Esophagus squamous epithelium (tissue), 5 donors: ENCODE measurements around the gene LRRC8E. TPM values are rescaled to one million over a fixed set of nuclear protein-coding genes. Genes with fewer than 3 reads are reported as not detected.
A peak's percentile ranks its signal among the peaks of the same experiment; 100 is the strongest.

Source experiments
- DNase-seq: peaks from one replicate; lab custom pipeline; 2025; lab: John Stamatoyannopoulos, UW
- H3K27ac ChIP-seq, 4 donors: fragments of 200-600 bp; sonication (generic); one replicate each; pipeline ENCODE4 v1.5.1; 2016 to 2019; ENCODE audit warnings: mild to moderate bottlenecking in 1 of 4
- H3K27me3 ChIP-seq, 4 donors: fragments of 200-600 bp; sonication (generic); 1 replicate in 3 of 4; 2 replicates in 1 of 4; pipeline versions ENCODE4 v1.5.1 to v1.6.0; 2017 to 2021; ENCODE audit warnings: antibody characterized with exemption in 1 of 4
- H3K36me3 ChIP-seq, 3 donors: fragments of 200-600 bp; sonication (generic); one replicate each; pipeline ENCODE4 v1.5.1; 2016 to 2019
- H3K4me1 ChIP-seq, 3 donors: fragments of 200-600 bp; sonication (generic); one replicate each; pipeline ENCODE4 v1.5.1; 2017 to 2019
- H3K4me3 ChIP-seq, 4 donors: fragments of 200-600 bp; sonication (generic); 1 replicate in 3 of 4; 2 replicates in 1 of 4; pipeline ENCODE4 v1.5.1; 2016 to 2019; ENCODE audit warnings: mild to moderate bottlenecking in 2 of 4, moderate library complexity in 1 of 4
- H3K9me3 ChIP-seq, 3 donors: fragments of 200-600 bp; sonication (generic); one replicate each; pipeline ENCODE4 v1.5.1; 2016 to 2019
- POLR2A ChIP-seq, 4 donors: fragments of 450-650 bp; IDR thresholded peaks; one replicate each; pipeline ENCODE4 v1.6.1; 2017; ENCODE audit warnings: antibody characterized with exemption in 4 of 4, mild to moderate bottlenecking in 4 of 4, moderate library complexity in 3 of 4
- WGBS, 2 donors: methylation state at CpG; one replicate each; pipeline ENCODE4 v1.1.5; 2018; 5-methylcytosine and 5-hydroxymethylcytosine counted together
- intact Hi-C: fragments of 100-400 bp; cut with DNase I; formaldehyde crosslinking; loops from one replicate; pipeline ENCODE4 v1.15.0; 2022
- total RNA-seq, 4 donors: library from RNA; depleted of rRNA; stranded (reverse); fragments of >200 nt; gene quantifications; one replicate each; pipeline ENCODE4 v1.1.0, GENCODE V29; 2016
- TF ChIP-seq, protein P1 (sequence below), 6 experiments: fragments of 450-650 bp in 4 of 6; fragments of 200-600 bp in 2 of 6; sonication (generic) in 2 of 6; IDR thresholded peaks; one replicate each; pipeline ENCODE4 v1.5.1; 2016 to 2019; ENCODE audit warnings: antibody characterized with exemption in 6 of 6, mild to moderate bottlenecking in 4 of 6, moderate library complexity in 4 of 6
- donor health status: DM: yes; HTN: yes; CAD: no.

The LRRC8E gene
- total RNA-seq, 4 donors from 2014 or later, result 7.6 to 17.0 (median 9.5) TPM

DNA sequence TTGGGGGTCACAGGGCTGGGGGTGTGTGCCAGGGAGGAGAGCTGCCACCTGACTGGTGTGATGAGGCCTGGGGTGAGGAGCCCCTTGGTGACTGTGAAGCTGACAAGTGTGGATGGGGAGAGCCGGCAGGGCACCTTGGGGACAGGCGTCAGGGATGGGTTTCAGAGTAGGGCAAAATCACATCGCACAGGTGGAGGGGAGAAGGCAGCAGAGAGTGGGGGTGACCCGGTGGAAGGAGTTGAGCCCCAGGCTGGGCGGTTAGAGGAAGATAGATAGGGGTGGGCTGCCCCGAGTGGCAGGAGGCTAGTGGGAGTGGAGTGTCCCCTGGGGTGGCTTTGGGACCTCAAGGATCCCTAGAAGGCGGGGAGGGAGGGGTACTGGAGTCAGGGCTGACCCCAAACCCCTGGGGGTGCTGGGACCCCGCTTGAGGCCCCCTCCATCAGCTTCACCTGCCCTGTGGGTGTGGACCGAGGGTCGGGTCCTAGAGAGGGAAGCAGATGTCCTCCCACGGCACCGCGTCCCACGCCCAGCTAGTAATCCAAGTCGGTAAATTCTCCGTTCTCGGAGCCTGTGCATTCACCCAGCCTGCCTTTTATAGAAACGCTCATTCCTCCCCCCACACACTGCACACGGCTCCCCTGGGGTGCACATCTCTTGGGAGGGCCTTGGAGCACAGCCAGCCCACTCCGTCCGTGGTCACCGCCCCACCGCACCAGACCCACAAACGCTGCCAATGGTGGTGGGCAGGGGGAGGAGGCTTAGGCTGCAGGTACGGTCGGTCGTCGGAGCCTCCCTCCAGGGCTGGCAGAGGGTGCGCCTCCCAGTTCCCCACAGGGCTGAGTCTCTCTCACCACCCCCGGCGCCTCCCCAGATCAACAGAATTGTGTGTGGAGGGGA lies 35.2 kb downstream of the LRRC8E start:
- peak overlapping the region in 2 of 4 donors; percentile 6 to 71 for H3K4me3 ChIP-seq
- no peak for TF ChIP-seq POLR2A (IDR thresholded peaks at IDR 0.05)
- TF ChIP-seq, protein P1, sequence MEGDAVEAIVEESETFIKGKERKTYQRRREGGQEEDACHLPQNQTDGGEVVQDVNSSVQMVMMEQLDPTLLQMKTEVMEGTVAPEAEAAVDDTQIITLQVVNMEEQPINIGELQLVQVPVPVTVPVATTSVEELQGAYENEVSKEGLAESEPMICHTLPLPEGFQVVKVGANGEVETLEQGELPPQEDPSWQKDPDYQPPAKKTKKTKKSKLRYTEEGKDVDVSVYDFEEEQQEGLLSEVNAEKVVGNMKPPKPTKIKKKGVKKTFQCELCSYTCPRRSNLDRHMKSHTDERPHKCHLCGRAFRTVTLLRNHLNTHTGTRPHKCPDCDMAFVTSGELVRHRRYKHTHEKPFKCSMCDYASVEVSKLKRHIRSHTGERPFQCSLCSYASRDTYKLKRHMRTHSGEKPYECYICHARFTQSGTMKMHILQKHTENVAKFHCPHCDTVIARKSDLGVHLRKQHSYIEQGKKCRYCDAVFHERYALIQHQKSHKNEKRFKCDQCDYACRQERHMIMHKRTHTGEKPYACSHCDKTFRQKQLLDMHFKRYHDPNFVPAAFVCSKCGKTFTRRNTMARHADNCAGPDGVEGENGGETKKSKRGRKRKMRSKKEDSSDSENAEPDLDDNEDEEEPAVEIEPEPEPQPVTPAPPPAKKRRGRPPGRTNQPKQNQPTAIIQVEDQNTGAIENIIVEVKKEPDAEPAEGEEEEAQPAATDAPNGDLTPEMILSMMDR (IDR thresholded peaks at IDR 0.05), result no peak
- H3K27ac ChIP-seq, result peak overlapping the region in 3 of 4 donors; percentile 28 to 91 (median 82)
- DNase-seq, result no peak
- H3K4me1 ChIP-seq, result peaks cover 50 to 93% (median 52%) of the 10 kb centered on the region in 3 donors
- no peaks in the 10 kb centered on the region for H3K9me3 ChIP-seq
- H3K27me3 ChIP-seq, result peaks cover 0 to 27% (median under 1%) of the 10 kb centered on the region in 4 donors
- peaks cover 0 to 25% (median 11%) of the 10 kb centered on the region in 3 donors for H3K36me3 ChIP-seq
- intact Hi-C loops, result no loop called here
- 85 to 90% methylated on average over 10 to 20 of the region's 31 CpGs for WGBS, 2 donors

DNA sequence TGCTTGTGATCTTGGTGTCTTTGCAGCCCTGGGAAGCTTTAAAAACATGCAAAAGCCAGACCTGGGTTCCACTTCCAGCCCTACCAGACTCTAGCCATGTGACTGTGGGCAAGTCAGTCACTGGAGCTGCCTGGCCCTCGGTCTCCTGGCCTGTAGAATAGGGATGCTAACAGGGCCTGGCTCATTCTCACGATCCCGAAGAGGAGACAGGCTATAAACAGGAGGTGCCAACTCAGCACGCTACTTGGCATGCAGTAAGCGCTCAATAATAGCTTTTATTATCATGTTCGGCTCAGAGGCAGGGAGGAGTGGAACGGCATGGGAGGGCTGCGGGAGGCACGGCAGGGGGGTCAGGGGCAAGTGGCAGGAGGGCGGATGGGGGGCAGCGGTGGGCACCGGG lies 35.9 kb downstream of the LRRC8E start:
- peaks cover 0 to 20% (median 0%) of the 10 kb centered on the region in 4 donors for H3K27me3 ChIP-seq
- TF ChIP-seq, protein P1 (IDR thresholded peaks at IDR 0.05), result no peak
- TF ChIP-seq POLR2A (IDR thresholded peaks at IDR 0.05), result no peak
- no peak for DNase-seq
- H3K4me1 ChIP-seq, result peaks cover 46 to 92% (median 58%) of the 10 kb centered on the region in 3 donors
- peak overlapping the region in 3 of 4 donors; percentile 61 to 91 (median 82) for H3K27ac ChIP-seq
- WGBS, 2 donors, result 45 to 75% methylated on average over 5 to 7 of the region's 12 CpGs
- H3K9me3 ChIP-seq, result no peaks in the 10 kb centered on the region
- peaks cover 0 to 25% (median 11%) of the 10 kb centered on the region in 3 donors for H3K36me3 ChIP-seq
- H3K4me3 ChIP-seq, result peak overlapping the region in 2 of 4 donors; percentile 6 to 71
- intact Hi-C loops, result no loop called here

DNA sequence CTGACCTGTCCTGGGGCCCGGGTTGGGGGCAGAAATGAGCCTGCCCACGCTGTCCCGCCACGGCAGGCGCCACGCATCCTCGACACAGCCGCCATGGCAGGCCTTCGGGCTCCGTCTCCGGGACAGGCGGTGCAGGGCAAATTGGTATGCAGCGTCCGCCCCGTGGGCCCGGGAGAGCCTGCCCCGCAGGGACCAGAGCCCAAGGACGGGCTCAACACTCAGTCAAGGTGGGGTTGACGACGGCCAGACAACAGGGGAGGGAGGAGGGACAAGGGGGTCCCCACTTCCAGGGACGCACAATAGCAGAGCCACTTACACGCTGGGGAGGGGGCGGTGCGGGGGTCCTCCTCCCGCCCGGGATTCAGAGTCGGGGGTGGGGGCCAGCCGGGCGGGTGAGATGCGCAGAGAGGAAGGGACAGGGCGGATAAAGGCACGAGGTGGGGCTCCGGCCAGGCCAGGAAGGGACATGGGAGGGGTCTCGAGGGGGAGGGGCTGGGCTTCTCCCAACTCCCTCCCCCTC lies 36.4 kb downstream of the LRRC8E start:
- H3K27me3 ChIP-seq, result peaks cover 0 to 19% (median 0%) of the 10 kb centered on the region in 4 donors
- intact Hi-C loops, result no loop called here
- peak overlapping the region in 3 of 4 donors; percentile 44 to 71 (median 57) for H3K4me3 ChIP-seq
- H3K27ac ChIP-seq, result peak overlapping the region; percentile 44 to 91 (median 72)
- peaks cover 0 to 30% (median 11%) of the 10 kb centered on the region in 3 donors for H3K36me3 ChIP-seq
- 19 to 71% methylated on average over 8 to 12 of the region's 34 CpGs for WGBS, 2 donors
- no peak for TF ChIP-seq POLR2A (IDR thresholded peaks at IDR 0.05)
- TF ChIP-seq, protein P1 (IDR thresholded peaks at IDR 0.05), result no peak
- H3K4me1 ChIP-seq, result peaks cover 50 to 92% (median 58%) of the 10 kb centered on the region in 3 donors
- no peaks in the 10 kb centered on the region for H3K9me3 ChIP-seq
- DNase-seq, result no peak

DNA sequence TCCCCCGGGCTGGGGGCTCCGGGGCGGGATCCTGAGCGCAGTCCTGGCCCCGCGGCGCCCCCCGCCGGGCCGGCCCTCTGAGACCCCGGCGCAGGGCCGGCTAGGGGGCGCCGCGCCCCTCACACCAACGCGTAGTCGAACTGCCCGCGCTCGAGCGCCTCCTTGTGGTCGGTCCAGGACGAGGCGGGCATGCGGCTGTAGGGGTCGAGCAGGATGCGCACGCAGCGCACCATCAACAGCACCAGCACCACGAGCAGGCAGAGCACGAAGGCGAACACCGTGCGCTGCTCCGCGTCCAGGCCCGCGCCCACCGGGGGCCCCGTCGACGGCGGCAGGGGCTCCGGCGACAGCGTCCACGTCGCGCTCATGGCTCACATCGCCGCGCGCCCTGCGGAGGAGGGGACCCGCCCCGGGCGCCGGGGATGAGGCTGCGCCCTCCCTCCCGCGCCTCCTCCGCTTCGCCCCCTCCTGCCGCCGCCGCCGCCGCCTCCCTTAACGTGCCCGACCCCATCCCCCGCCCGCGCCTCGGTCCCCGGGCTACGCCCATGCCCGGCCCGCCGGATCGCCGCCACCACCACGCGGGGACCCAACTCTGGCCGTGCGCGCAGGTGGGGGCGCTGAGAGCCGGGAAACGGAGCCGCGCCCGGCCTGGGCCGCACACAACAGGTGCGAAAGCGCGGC lies 37.0 kb downstream of the LRRC8E start:
- Histone ChIP-seq H3K9me3 (no peaks in the 10 kb centered on the region), H3K27ac (peak overlapping the region; percentile 44 to 91 (median 72)), H3K4me3 (peak overlapping the region; percentile 31 to 71 (median 50)), H3K36me3 (peaks cover 0 to 36% (median 11%) of the 10 kb centered on the region in 3 donors), H3K4me1 (peaks cover 47 to 93% (median 58%) of the 10 kb centered on the region in 3 donors), H3K27me3 (peaks cover 0 to 19% (median 0%) of the 10 kb centered on the region in 4 donors)
- intact Hi-C loops, result no loop called here
- WGBS, 2 donors, result no CpG with 5 or more reads among the region's 98 CpGs
- no peak for DNase-seq
- TF ChIP-seq, protein P1 (IDR thresholded peaks at IDR 0.05), result peak; percentile 68 to 86 (median 80)
- no peak for TF ChIP-seq POLR2A (IDR thresholded peaks at IDR 0.05)
